ENCODE data around the gene GLTP.
"Not testable (repeated sequence)": the region's sequence is repeated elsewhere in the genome, so short reads cannot be mapped to it uniquely, and the experiment has no call there.

Gene GLTP

GRCh38 chr12:109871668-109872314 lies 8.6 kb downstream of the GLTP start:
- no peak for DNase-seq (ENCODE audit: extremely low read depth, low read depth)
- TF ChIP-seq CTCF (IDR thresholded peaks at IDR 0.05; ENCODE audit: low read depth, low read length, missing control alignments), result no peak
- H3K4me3 ChIP-seq (replicated peaks; ENCODE audit: low read depth, low read length), result no peak overlapping the region

- no peak for DNase-seq (ENCODE audit: extremely low read depth, low read depth)
- no peak overlapping the region for H3K4me3 ChIP-seq (replicated peaks; ENCODE audit: low read depth, low read length)
- no peak for TF ChIP-seq CTCF (IDR thresholded peaks at IDR 0.05; ENCODE audit: low read depth, low read length, missing control alignments)
These were observed 9.7 kb downstream of the GLTP start for GRCh38 chr12:109870648-109871047.

- no peak for TF ChIP-seq CTCF (IDR thresholded peaks at IDR 0.05; ENCODE audit: low read depth, low read length, missing control alignments)
- H3K4me3 ChIP-seq (replicated peaks; ENCODE audit: low read depth, low read length), result no peak overlapping the region
- no peak for DNase-seq (ENCODE audit: extremely low read depth, low read depth)
These were observed 11.9 kb downstream of the GLTP start for GRCh38 chr12:109868182-109869051.

GRCh38 chr12:109864916-109865315 lies 15.4 kb downstream of the GLTP start:
- H3K4me3 ChIP-seq (replicated peaks; ENCODE audit: low read depth, low read length), result no peak overlapping the region
- TF ChIP-seq CTCF (IDR thresholded peaks at IDR 0.05; ENCODE audit: low read depth, low read length, missing control alignments), result no peak
- no peak for DNase-seq (ENCODE audit: extremely low read depth, low read depth)

GRCh38 chr12:109863847-109864712 lies 16.3 kb downstream of the GLTP start:
- no peak for TF ChIP-seq CTCF (IDR thresholded peaks at IDR 0.05; ENCODE audit: low read depth, low read length, missing control alignments)
- no peak overlapping the region for H3K4me3 ChIP-seq (replicated peaks; ENCODE audit: low read depth, low read length)

GRCh38 chr12:109862491-109862890 lies 17.9 kb downstream of the GLTP start:
- not testable (repeated sequence) for H3K4me3 ChIP-seq (replicated peaks; ENCODE audit: low read depth, low read length); DNase-seq (ENCODE audit: extremely low read depth, low read depth)

More at GRCh38 chr12:109863847-109864712, 16.3 kb downstream of the GLTP start:
- no peak for DNase-seq (ENCODE audit: extremely low read depth, low read depth)
